Measurements from ENCODE around the gene DCLK1.

Gene DCLK1

GRCh38 chr13:35770756-35771297, 360.4 kb downstream of the DCLK1 start:
- no peak for DNase-seq

GRCh38 chr13:35769812-35770211, 361.4 kb downstream of the DCLK1 start:
- DNase-seq, result no peak

GRCh38 chr13:35768551-35768950, 362.6 kb downstream of the DCLK1 start:
- no peak for DNase-seq

- DNase-seq, result no peak
Observed at GRCh38 chr13:35768073-35768472, 363.1 kb downstream of the DCLK1 start.

- DNase-seq, result no peak
Observed at GRCh38 chr13:35767256-35767976, 363.8 kb downstream of the DCLK1 start.

GRCh38 chr13:35766663-35767062, 364.5 kb downstream of the DCLK1 start:
- no peak for DNase-seq

- no peak for DNase-seq
Observed at GRCh38 chr13:35765941-35766340, 365.2 kb downstream of the DCLK1 start.

- DNase-seq, result no peak
Observed at GRCh38 chr13:35765366-35765765, 365.8 kb downstream of the DCLK1 start.

- DNase-seq, result no peak
Observed at GRCh38 chr13:35764326-35765015, 366.7 kb downstream of the DCLK1 start.

- peak; percentile 7 for DNase-seq
Observed at GRCh38 chr13:35763782-35764123, 367.4 kb downstream of the DCLK1 start.

GRCh38 chr13:35763060-35763781, 368.0 kb downstream of the DCLK1 start:
- no peak for DNase-seq

GRCh38 chr13:35761440-35762252, 369.5 kb downstream of the DCLK1 start:
- no peak for DNase-seq

- peak; percentile 7 for DNase-seq
Observed at GRCh38 chr13:35760735-35761281, 370.4 kb downstream of the DCLK1 start.

- DNase-seq, result no peak
Observed at GRCh38 chr13:35747594-35747993, 383.6 kb downstream of the DCLK1 start.

- DNase-seq, result no peak
Observed at GRCh38 chr13:35744566-35745178, 386.5 kb downstream of the DCLK1 start.

- no peak for DNase-seq
Observed at GRCh38 chr13:35744144-35744543, 387.0 kb downstream of the DCLK1 start.

- DNase-seq, result peak; percentile 59
Observed at GRCh38 chr13:35743165-35743564, 388.0 kb downstream of the DCLK1 start.

GRCh38 chr13:35741657-35742056, 389.5 kb downstream of the DCLK1 start:
- DNase-seq, result no peak

GRCh38 chr13:35736876-35737275, 394.3 kb downstream of the DCLK1 start:
- DNase-seq, result no peak

GRCh38 chr13:35733827-35734226, 397.4 kb downstream of the DCLK1 start:
- no peak for DNase-seq

- no peak for DNase-seq
Observed at GRCh38 chr13:35732565-35732964, 398.6 kb downstream of the DCLK1 start.

- no peak for DNase-seq
Observed at GRCh38 chr13:35731471-35731870, 399.7 kb downstream of the DCLK1 start.

Data from hematopoietic multipotent progenitor cell treated with erythropoietin and hydrocortisone succinate and interleukin-3 and kit ligand, for 4 days (in vitro differentiated cells).